ENCODE data around the gene MYOF. TPM values are rescaled to one million over a fixed set of nuclear protein-coding genes. Genes with fewer than 3 reads are reported as not detected.

MYOF gene
- total and polyA plus RNA-seq, 3 donors from 2014 or later, result 9.4 to 21.4 (median 12.3) TPM

DNA sequence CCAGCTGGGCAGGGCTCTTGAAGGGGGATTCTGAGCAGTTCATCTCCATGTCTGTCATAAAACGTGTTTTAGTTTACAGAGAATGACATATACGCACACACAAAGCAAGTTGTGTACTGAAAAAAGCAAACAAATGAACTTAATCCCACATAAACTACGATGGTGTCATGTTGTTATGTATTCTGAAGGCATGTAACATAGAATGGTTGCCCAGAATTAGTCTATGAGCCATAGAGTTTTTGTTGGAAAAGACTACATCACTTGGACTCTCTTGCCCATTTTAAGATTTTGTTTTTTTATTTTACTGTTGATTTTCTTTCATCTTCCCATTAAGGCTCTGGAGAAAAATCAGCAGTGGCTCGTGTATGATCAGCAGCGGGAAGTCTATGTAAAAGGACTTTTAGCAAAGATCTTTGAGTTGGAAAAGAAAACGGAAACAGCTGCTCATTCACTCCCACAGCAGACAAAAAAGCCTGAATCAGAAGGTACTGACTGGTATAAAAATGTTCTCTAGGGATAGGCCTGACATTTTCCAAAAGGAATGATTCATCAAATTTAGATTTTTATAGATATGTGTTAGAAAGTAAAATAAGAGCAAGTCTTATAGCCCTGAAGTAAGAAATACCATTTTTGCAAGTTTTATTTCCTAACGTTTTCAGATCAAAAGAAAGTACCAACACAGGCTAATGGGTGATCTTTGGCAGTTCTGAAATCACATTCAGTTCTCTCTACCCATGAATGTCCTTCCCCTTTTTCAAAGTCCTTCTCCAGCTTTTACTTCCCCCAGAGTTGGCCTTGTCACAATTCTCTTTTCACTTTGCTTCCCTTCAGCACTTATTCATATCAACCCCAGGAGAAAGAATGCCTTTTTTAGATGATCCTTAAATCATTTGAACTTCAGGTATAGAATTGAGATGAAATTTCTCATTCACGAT is 33.2 kb upstream of the MYOF start:
- peak overlapping the region in 1 of 2 donors; percentile 30 for H3K27ac ChIP-seq
- no peaks in the 10 kb centered on the region for H3K4me1 ChIP-seq
- no peaks in the 10 kb centered on the region for H3K9me3 ChIP-seq
- 63 to 68% methylated on average over 8 of the region's 8 CpGs for WGBS, 2 donors
- TF ChIP-seq POLR2A (IDR thresholded peaks at IDR 0.05), result no peak
- TF ChIP-seq, protein P1, sequence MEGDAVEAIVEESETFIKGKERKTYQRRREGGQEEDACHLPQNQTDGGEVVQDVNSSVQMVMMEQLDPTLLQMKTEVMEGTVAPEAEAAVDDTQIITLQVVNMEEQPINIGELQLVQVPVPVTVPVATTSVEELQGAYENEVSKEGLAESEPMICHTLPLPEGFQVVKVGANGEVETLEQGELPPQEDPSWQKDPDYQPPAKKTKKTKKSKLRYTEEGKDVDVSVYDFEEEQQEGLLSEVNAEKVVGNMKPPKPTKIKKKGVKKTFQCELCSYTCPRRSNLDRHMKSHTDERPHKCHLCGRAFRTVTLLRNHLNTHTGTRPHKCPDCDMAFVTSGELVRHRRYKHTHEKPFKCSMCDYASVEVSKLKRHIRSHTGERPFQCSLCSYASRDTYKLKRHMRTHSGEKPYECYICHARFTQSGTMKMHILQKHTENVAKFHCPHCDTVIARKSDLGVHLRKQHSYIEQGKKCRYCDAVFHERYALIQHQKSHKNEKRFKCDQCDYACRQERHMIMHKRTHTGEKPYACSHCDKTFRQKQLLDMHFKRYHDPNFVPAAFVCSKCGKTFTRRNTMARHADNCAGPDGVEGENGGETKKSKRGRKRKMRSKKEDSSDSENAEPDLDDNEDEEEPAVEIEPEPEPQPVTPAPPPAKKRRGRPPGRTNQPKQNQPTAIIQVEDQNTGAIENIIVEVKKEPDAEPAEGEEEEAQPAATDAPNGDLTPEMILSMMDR (IDR thresholded peaks at IDR 0.05), result no peak
- no peak overlapping the region for H3K4me3 ChIP-seq
- H3K36me3 ChIP-seq (ENCODE audit: low read depth, missing control alignments), result no peaks in the 10 kb centered on the region
- no peak for DNase-seq
- no peaks in the 10 kb centered on the region for H3K27me3 ChIP-seq
- intact Hi-C loops (cut with DNase I; ENCODE audit: low total_unique reads), result no loop called here

DNA sequence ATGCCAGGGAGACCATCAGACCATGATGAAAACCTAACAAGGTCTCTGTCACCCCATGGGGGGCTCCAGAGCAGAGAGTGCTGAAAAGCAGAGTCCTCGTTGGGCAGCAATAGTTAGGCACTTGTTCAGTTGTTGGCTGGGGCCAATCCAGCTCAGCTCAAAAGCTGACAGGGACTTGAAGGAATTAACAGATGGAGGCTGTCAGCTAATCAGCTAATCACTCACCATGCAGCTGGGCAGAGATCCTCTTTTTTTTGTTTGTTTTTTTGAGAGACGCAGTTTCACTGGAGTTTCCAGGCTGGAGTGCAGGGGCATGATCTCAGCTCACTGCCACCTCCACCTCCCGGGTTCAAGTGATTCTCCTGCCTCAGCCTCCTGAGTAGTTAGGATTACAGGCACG is 32.4 kb upstream of the MYOF start:
- DNase-seq, result no peak
- Histone ChIP-seq H3K27me3 (no peaks in the 10 kb centered on the region), H3K9me3 (no peaks in the 10 kb centered on the region), H3K27ac (peak overlapping the region in 1 of 2 donors; percentile 30), H3K36me3 (ENCODE audit: low read depth, missing control alignments) (no peaks in the 10 kb centered on the region), H3K4me3 (no peak overlapping the region), H3K4me1 (no peaks in the 10 kb centered on the region)
- 80 to 88% methylated on average over 4 of the region's 4 CpGs for WGBS, 2 donors
- intact Hi-C loops (cut with DNase I; ENCODE audit: low total_unique reads), result no loop called here
- TF ChIP-seq POLR2A (IDR thresholded peaks at IDR 0.05), result no peak
- TF ChIP-seq, protein P1 (IDR thresholded peaks at IDR 0.05), result no peak

DNA sequence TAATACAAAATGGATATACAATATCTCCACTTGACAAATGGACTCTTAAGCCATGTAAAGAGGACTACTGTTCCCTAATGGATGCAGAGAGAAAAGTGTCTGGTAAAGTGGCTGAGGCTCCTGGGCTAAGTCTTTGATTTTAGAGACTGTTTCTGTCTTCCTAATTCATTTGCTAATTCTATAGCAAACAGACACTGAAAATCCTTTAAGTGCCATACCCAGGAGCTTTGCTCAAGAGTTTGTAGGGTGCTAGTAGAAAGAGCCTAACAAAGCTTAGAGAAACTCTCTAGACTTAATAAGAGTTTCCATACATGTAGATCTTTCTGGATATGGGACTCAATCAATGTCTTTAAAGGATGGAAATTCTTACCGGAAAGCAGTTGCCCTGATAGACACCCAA is 31.0 kb upstream of the MYOF start:
- Histone ChIP-seq H3K27me3 (no peaks in the 10 kb centered on the region), H3K27ac (no peak overlapping the region), H3K9me3 (no peaks in the 10 kb centered on the region), H3K4me1 (no peaks in the 10 kb centered on the region), H3K36me3 (ENCODE audit: low read depth, missing control alignments) (no peaks in the 10 kb centered on the region), H3K4me3 (no peak overlapping the region)
- DNase-seq, result no peak
- intact Hi-C loops (cut with DNase I; ENCODE audit: low total_unique reads), result no loop called here
- 6 to 52% methylated on average over 1 of the region's 1 CpG for WGBS, 2 donors
- TF ChIP-seq POLR2A (IDR thresholded peaks at IDR 0.05), result no peak
- TF ChIP-seq, protein P1 (IDR thresholded peaks at IDR 0.05), result no peak

DNA sequence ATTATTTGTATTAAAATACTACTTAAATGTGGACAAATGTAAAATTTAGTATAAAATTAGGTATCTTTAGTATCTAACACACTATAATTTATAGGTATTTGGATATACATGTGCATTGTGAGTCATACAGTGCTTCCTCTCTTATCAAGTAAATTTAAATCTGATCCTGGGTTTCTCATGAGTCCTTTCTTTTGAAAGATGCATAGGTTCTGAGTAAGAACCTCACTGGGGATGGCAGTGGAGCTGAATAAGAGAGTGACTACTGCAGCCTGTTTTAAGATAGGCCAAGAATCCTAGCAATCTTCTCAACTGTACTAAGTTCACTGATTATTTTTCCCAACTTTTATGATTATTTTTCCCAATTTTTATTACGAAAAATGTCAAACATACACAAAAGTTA is 30.4 kb upstream of the MYOF start:
- no peak for DNase-seq
- H3K4me3 ChIP-seq, result no peak overlapping the region
- no peaks in the 10 kb centered on the region for H3K27me3 ChIP-seq
- no peaks in the 10 kb centered on the region for H3K9me3 ChIP-seq
- TF ChIP-seq, protein P1 (IDR thresholded peaks at IDR 0.05), result no peak
- no peak for TF ChIP-seq POLR2A (IDR thresholded peaks at IDR 0.05)
- H3K27ac ChIP-seq, result no peak overlapping the region
- no peaks in the 10 kb centered on the region for H3K4me1 ChIP-seq
- 88 to 98% methylated on average over 1 of the region's 1 CpG for WGBS, 2 donors
- no peaks in the 10 kb centered on the region for H3K36me3 ChIP-seq (ENCODE audit: low read depth, missing control alignments)
- intact Hi-C loops (cut with DNase I; ENCODE audit: low total_unique reads), result no loop called here
